Trophoblast cell (in vitro differentiated cells and primary cell): ENCODE measurements around the gene RAD51D.
A peak's percentile ranks its signal among the peaks of the same experiment; 100 is the strongest.

Source experiments
- DNase-seq, 2 donors: peaks; one replicate each; pipeline ENCODE4 v3.0.0-alpha.2; 2016
- H2AFZ ChIP-seq: 2 replicates; pipeline ENCODE4 v1.6.1; 2013; ENCODE audit warnings: low read length, moderate library complexity, mild to moderate bottlenecking; ENCODE audit not compliant: insufficient read depth, poor library complexity
- H2AK5ac ChIP-seq: 2 replicates; pipeline ENCODE4 v1.6.1; 2013; ENCODE audit warnings: mild to moderate bottlenecking, low read length
- H2BK120ac ChIP-seq: 2 replicates; pipeline ENCODE4 v1.6.1; 2013; ENCODE audit warnings: low read length, mild to moderate bottlenecking, moderate library complexity; ENCODE audit not compliant: insufficient read depth, poor library complexity
- H2BK12ac ChIP-seq: 2 replicates; pipeline ENCODE4 v1.6.1; 2013; ENCODE audit warnings: mild to moderate bottlenecking, low read length, moderate library complexity
- H2BK5ac ChIP-seq: 2 replicates; pipeline ENCODE4 v1.6.1; 2013; ENCODE audit warnings: low read length, low read depth, moderate library complexity, mild to moderate bottlenecking; ENCODE audit not compliant: poor library complexity
- H3K14ac ChIP-seq: 2 replicates; pipeline ENCODE4 v1.6.1; 2013; ENCODE audit warnings: mild to moderate bottlenecking, low read length
- H3K18ac ChIP-seq: 2 replicates; pipeline ENCODE4 v1.6.1; 2013; ENCODE audit warnings: mild to moderate bottlenecking, low read length
- H3K23ac ChIP-seq: 2 replicates; pipeline ENCODE4 v1.6.1; 2013; ENCODE audit warnings: low read length
- H3K27ac ChIP-seq: 2 replicates; pipeline ENCODE4 v1.5.1; 2013; ENCODE audit warnings: low read depth, mild to moderate bottlenecking, inconsistent platforms, low read length, moderate library complexity
- H3K27me3 ChIP-seq: 2 replicates; pipeline ENCODE4 v1.6.1; 2013; ENCODE audit warnings: inconsistent platforms, mild to moderate bottlenecking, low read length, moderate library complexity; ENCODE audit not compliant: insufficient read depth
- H3K36me3 ChIP-seq, 2 experiments: 1 replicate in 1 of 2; 2 replicates in 1 of 2; pipeline ENCODE4 v1.6.1; 2013; ENCODE audit warnings: low read length in 2 of 2, mild to moderate bottlenecking in 2 of 2, moderate library complexity in 1 of 2; ENCODE audit not compliant: insufficient read depth in 2 of 2, control insufficient read depth in 1 of 2
- H3K4ac ChIP-seq: 2 replicates; pipeline ENCODE4 v1.6.1; 2013; ENCODE audit warnings: low read depth, mild to moderate bottlenecking, low read length, moderate library complexity
- H3K4me1 ChIP-seq, 2 experiments: 1 replicate in 1 of 2; 2 replicates in 1 of 2; pipeline ENCODE4 v1.6.1; 2013; ENCODE audit warnings: low read length in 2 of 2, mild to moderate bottlenecking in 2 of 2, moderate library complexity in 1 of 2; ENCODE audit not compliant: insufficient read depth in 2 of 2, control insufficient read depth in 1 of 2
- H3K4me2 ChIP-seq: 2 replicates; pipeline ENCODE4 v1.6.1; 2013; ENCODE audit warnings: inconsistent platforms, mild to moderate bottlenecking, low read length, moderate library complexity
- H3K4me3 ChIP-seq: 2 replicates; pipeline ENCODE4 v1.5.1; 2013; ENCODE audit warnings: mild to moderate bottlenecking, low read depth, low read length, inconsistent platforms
- H3K79me1 ChIP-seq: one replicate; pipeline ENCODE4 v1.6.1; 2013; ENCODE audit warnings: low read length
- H3K79me2 ChIP-seq: 2 replicates; pipeline ENCODE4 v1.6.1; 2013; ENCODE audit warnings: low read length, mild to moderate bottlenecking; ENCODE audit not compliant: control insufficient read depth, insufficient read depth, poor library complexity
- H3K9ac ChIP-seq: 2 replicates; pipeline ENCODE4 v1.6.1; 2013; ENCODE audit warnings: mild to moderate bottlenecking, low read length
- H3K9me3 ChIP-seq: 2 replicates; pipeline ENCODE4 v1.6.1; 2013; ENCODE audit warnings: low read depth, mild to moderate bottlenecking, control low read depth, inconsistent platforms, low read length; ENCODE audit not compliant: insufficient read depth
- H4K12ac ChIP-seq: 2 replicates; pipeline ENCODE4 v1.6.1; 2013; ENCODE audit warnings: low read depth, mild to moderate bottlenecking, low read length, moderate library complexity
- H4K8ac ChIP-seq: 2 replicates; pipeline ENCODE4 v1.6.1; 2013; ENCODE audit warnings: low read depth, mild to moderate bottlenecking, low read length, moderate library complexity
- H4K91ac ChIP-seq: one replicate; pipeline ENCODE4 v1.6.1; 2013; ENCODE audit warnings: low read depth, mild to moderate bottlenecking, low read length, moderate library complexity
- WGBS: extraction: QIAGEN DNeasy Blood & Tissue Kit; methylation state at CpG from one replicate; pipeline ENCODE4 v1.1.7; 2013; ENCODE audit warnings: missing lambda C conversion rate; ENCODE audit not compliant: insufficient read length, insufficient coverage; ENCODE audit errors: extremely low coverage; 5-methylcytosine and 5-hydroxymethylcytosine counted together

RAD51D gene

GRCh38 chr17:35141681-35142466 is 22.2 kb upstream of the RAD51D start, which contains the start of gene NLE1:
Gene NLE1 (minus strand): TSS chr17:35142303. CDS start chr17:35142275, 28 bp downstream.
- Histone ChIP-seq H3K27me3 (no peaks in the 10 kb centered on the region), H3K79me1 (peaks cover 5% of the 10 kb centered on the region), H3K14ac (peak within 1 kb of the TSS; percentile 78), H4K12ac (peak within 1 kb of the TSS; percentile 89), H3K4me3 (peak within 1 kb of the TSS; percentile 99), H3K27ac (no peak within 1 kb of the TSS), H3K9ac (peak within 1 kb of the TSS; percentile 86), H2BK12ac (no peak within 1 kb of the TSS), H3K4me1 (no peaks in the 10 kb centered on the region), H3K9me3 (no peaks in the 10 kb centered on the region), H2AK5ac (peak within 1 kb of the TSS; percentile 86), H4K8ac (peak within 1 kb of the TSS; percentile 86), H2AFZ (peak within 1 kb of the TSS; percentile 94), H3K23ac (no peak within 1 kb of the TSS), H3K4me2 (peak within 1 kb of the TSS; percentile 95), H3K36me3 (peaks cover 21 to 27% of the 10 kb centered on the region in 2 experiments), H3K4ac (peak within 1 kb of the TSS; percentile 82), H4K91ac (peak within 1 kb of the TSS; percentile 72), H2BK5ac (peak within 1 kb of the TSS; percentile 21), H2BK120ac (peak within 1 kb of the TSS; percentile 36), H3K79me2 (peaks cover 6% of the 10 kb centered on the region), H3K18ac (peak within 1 kb of the TSS; percentile 82)
- no CpG with 5 or more reads among the region's 65 CpGs for WGBS
- DNase-seq = peak; percentile 55 to 79

GRCh38 chr17:35138218-35138617 is 18.6 kb upstream of the RAD51D start:
- H4K8ac ChIP-seq = no peak overlapping the region
- no peak overlapping the region for H3K9ac ChIP-seq
- H2AFZ ChIP-seq = no peak overlapping the region
- no peak overlapping the region for H3K23ac ChIP-seq
- no peak overlapping the region for H3K27ac ChIP-seq
- no peaks in the 10 kb centered on the region for H3K27me3 ChIP-seq
- H3K18ac ChIP-seq = no peak overlapping the region
- no peak overlapping the region for H4K91ac ChIP-seq
- no peak overlapping the region for H3K4ac ChIP-seq
- peaks cover 5% of the 10 kb centered on the region for H3K79me1 ChIP-seq
- no peak overlapping the region for H2BK120ac ChIP-seq
- DNase-seq = no peak
- H3K9me3 ChIP-seq = peaks cover 4% of the 10 kb centered on the region
- H4K12ac ChIP-seq = no peak overlapping the region
- H3K4me1 ChIP-seq = no peaks in the 10 kb centered on the region
- H3K36me3 ChIP-seq = peaks cover 50 to 59% of the 10 kb centered on the region in 2 experiments
- no peak overlapping the region for H2BK5ac ChIP-seq
- WGBS = no CpG with 5 or more reads among the region's 6 CpGs
- no peak overlapping the region for H3K4me3 ChIP-seq
- no peak overlapping the region for H3K4me2 ChIP-seq
- peaks cover 6% of the 10 kb centered on the region for H3K79me2 ChIP-seq
- H2BK12ac ChIP-seq = no peak overlapping the region
- H2AK5ac ChIP-seq = no peak overlapping the region
- no peak overlapping the region for H3K14ac ChIP-seq

GRCh38 chr17:35135322-35135721 is 15.7 kb upstream of the RAD51D start:
- no peak overlapping the region for H2BK120ac ChIP-seq
- H2BK12ac ChIP-seq = no peak overlapping the region
- no peak overlapping the region for H4K8ac ChIP-seq
- no peak for DNase-seq
- H3K23ac ChIP-seq = no peak overlapping the region
- H3K14ac ChIP-seq = no peak overlapping the region
- H3K4me1 ChIP-seq = no peaks in the 10 kb centered on the region
- H2BK5ac ChIP-seq = no peak overlapping the region
- H3K4ac ChIP-seq = no peak overlapping the region
- H3K27me3 ChIP-seq = no peaks in the 10 kb centered on the region
- peaks cover 4% of the 10 kb centered on the region for H3K9me3 ChIP-seq
- no peak overlapping the region for H3K9ac ChIP-seq
- H2AK5ac ChIP-seq = no peak overlapping the region
- no peak overlapping the region for H3K18ac ChIP-seq
- no peak overlapping the region for H3K27ac ChIP-seq
- H3K4me3 ChIP-seq = no peak overlapping the region
- no peak overlapping the region for H2AFZ ChIP-seq
- H3K79me1 ChIP-seq = no peaks in the 10 kb centered on the region
- H4K91ac ChIP-seq = no peak overlapping the region
- no peak overlapping the region for H3K4me2 ChIP-seq
- H4K12ac ChIP-seq = no peak overlapping the region
- WGBS = no CpG with 5 or more reads among the region's 6 CpGs
- H3K79me2 ChIP-seq = no peaks in the 10 kb centered on the region
- peaks cover 71 to 86% of the 10 kb centered on the region in 2 experiments for H3K36me3 ChIP-seq

- Histone ChIP-seq H2AK5ac (no peak overlapping the region), H2AFZ (no peak overlapping the region), H4K91ac (no peak overlapping the region), H3K4me3 (no peak overlapping the region), H3K4ac (no peak overlapping the region), H3K23ac (no peak overlapping the region), H3K9ac (no peak overlapping the region), H3K27ac (no peak overlapping the region), H3K79me2 (no peaks in the 10 kb centered on the region), H2BK12ac (no peak overlapping the region), H3K9me3 (peaks cover 4% of the 10 kb centered on the region), H3K4me1 (no peaks in the 10 kb centered on the region), H3K14ac (no peak overlapping the region), H4K12ac (no peak overlapping the region), H3K18ac (no peak overlapping the region), H4K8ac (no peak overlapping the region), H3K4me2 (no peak overlapping the region), H3K27me3 (no peaks in the 10 kb centered on the region), H3K79me1 (no peaks in the 10 kb centered on the region), H2BK5ac (no peak overlapping the region), H3K36me3 (peaks cover 57 to 69% of the 10 kb centered on the region in 2 experiments), H2BK120ac (no peak overlapping the region)
- WGBS = no CpG with 5 or more reads among the region's 22 CpGs
- DNase-seq = no peak
These were observed 13.3 kb upstream of the RAD51D start for GRCh38 chr17:35132816-35133550.
